GM12801 (cell line): Measurements from ENCODE around the gene PP2D1.

Experiments used
- CTCF ChIP-seq: IDR thresholded peaks from one replicate; pipeline ENCODE4 v1.5.1; 2011; ENCODE audit warnings: control low read depth; ENCODE audit not compliant: insufficient read length; ENCODE audit errors: extremely low read depth

Gene PP2D1

GRCh38 chr3:20055020-20055775 is 43.1 kb upstream of the PP2D1 start:
- TF ChIP-seq CTCF = no peak

- no peak for TF ChIP-seq CTCF
Measured at GRCh38 chr3:20054549-20054987, 42.5 kb upstream of the PP2D1 start.

GRCh38 chr3:20052851-20053250 is 40.8 kb upstream of the PP2D1 start:
- no peak for TF ChIP-seq CTCF

- TF ChIP-seq CTCF = no peak
Measured at GRCh38 chr3:20051123-20051806, 39.2 kb upstream of the PP2D1 start.

DNA sequence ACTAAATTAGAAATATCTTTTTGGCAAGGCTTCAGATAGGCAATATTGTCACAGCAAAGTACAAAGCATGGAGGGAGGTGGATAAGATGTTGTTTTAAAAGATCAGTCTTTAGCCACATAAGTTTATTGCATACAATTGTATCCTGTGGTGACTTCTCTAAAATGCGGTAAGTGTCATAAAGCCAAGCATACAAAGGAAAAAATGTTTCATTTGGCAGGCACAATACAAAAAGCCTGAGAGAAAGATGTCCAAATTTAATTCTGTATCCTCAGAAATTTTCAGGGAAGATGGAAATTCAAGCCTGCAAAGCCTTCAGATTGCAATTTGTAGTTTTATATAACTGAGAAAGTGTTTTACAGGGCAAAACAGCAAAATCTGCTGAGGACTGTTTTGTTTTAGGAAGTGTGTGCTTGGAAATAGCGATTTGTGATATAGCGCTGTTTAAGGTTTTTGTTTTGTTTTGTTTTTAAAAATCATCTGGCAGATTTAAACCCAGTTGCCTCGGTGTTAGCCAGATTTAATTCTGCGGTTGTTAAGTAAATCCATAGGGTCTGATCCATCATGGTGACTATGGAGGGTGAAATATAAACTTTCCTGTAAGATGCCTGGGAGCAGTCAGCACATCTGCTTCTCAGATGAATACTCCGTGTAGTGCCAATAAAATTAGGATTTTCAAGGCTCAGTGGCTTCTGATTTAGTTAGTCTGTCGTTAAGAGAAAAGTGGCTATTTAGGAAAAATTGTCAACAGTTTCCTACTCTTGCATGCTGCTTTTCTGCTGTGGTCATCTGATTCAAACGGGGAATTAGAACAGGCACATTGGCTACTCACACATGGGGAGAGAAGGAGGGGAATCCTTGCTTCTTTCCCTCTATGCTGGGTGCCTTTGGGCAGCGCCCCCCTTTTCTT is 36.2 kb upstream of the PP2D1 start:
- no peak for TF ChIP-seq CTCF

DNA sequence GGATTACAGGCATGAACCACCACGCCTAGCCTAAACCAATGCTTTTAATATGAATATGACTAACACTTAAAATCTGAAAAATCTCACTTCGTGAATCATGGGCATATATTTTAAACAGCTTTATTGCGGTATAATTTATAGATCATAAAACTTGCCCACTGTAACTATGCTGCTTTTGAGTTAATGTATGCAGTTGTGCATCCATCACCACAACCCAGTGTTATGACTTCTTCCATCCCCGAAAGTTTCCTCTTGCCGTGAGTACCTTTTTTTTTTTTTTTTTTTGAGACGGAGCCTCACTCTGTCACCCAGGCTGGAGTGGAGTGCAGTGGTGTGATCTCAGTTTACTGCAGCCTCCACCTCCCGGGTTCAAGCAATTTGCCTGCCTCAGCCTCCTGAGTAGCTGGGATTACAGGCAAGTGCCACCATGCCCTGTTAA is 35.3 kb upstream of the PP2D1 start:
- TF ChIP-seq CTCF = no peak

DNA sequence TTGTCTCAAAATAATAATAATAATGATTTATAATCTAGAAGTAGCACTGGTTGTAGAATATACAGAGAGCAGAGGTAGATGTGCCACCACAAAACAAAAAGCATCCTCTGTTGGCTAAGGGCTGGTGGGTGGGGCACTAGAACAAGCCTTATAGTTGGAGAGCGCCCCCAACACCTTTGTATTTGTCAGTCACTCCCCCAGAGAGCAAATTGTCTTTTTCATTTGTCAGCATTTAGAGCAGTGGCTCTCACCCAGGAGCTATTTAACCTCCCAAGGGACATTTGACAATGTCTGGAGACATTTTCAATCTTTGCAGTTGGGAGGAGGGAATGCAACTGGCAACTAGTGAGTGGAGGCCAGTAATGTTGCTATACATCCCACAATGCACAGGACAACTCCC is 34.5 kb upstream of the PP2D1 start:
- no peak for TF ChIP-seq CTCF
